Liver (tissue), 9 donors: ENCODE results near the gene PARD6G. TPM values are rescaled to one million over a fixed set of nuclear protein-coding genes. Genes with fewer than 3 reads are reported as not detected.

ENCODE experiments used
- DNase-seq: peaks from one replicate; pipeline ENCODE4 v3.0.0-alpha.2; 2017; ENCODE audit warnings: low spot score
- H3K27ac ChIP-seq, 2 donors: one replicate each; pipeline ENCODE4 v1.7.0; 2013; ENCODE audit warnings: inconsistent platforms in 2 of 2, low read length in 2 of 2, control low read depth in 1 of 2, low read depth in 1 of 2, mild to moderate bottlenecking in 1 of 2
- H3K27me3 ChIP-seq, 4 donors: one replicate each; pipeline versions ENCODE4 v1.6.1 to v1.7.0; 2013; ENCODE audit warnings: low read length in 3 of 4, inconsistent platforms in 1 of 4, mild to moderate bottlenecking in 1 of 4, moderate library complexity in 1 of 4; ENCODE audit not compliant: control insufficient read depth in 4 of 4, insufficient read depth in 4 of 4
- H3K36me3 ChIP-seq, 4 donors: one replicate each; pipeline versions ENCODE4 v1.6.1 to v1.7.0; 2013; ENCODE audit warnings: low read length in 3 of 4, mild to moderate bottlenecking in 3 of 4, low read depth in 1 of 4, moderate library complexity in 1 of 4; ENCODE audit not compliant: control insufficient read depth in 4 of 4, insufficient read depth in 3 of 4
- H3K4me1 ChIP-seq, 4 donors: one replicate each; pipeline versions ENCODE4 v1.6.1 to v1.7.0; 2013; ENCODE audit warnings: low read length in 3 of 4, mild to moderate bottlenecking in 3 of 4, moderate library complexity in 1 of 4; ENCODE audit not compliant: control insufficient read depth in 4 of 4, insufficient read depth in 4 of 4
- H3K4me3 ChIP-seq, 3 donors: one replicate each; pipeline versions ENCODE4 v1.6.1 to v1.7.0; 2013; ENCODE audit warnings: low read length in 3 of 3, control low read depth in 1 of 3, low read depth in 1 of 3, mild to moderate bottlenecking in 1 of 3
- H3K9ac ChIP-seq, 2 donors: one replicate each; pipeline ENCODE4 v1.7.0; 2013; ENCODE audit warnings: low read length in 2 of 2, mild to moderate bottlenecking in 2 of 2, moderate library complexity in 2 of 2, control low read depth in 1 of 2, low read depth in 1 of 2
- H3K9me3 ChIP-seq, 4 donors: one replicate each; pipeline versions ENCODE4 v1.6.1 to v1.7.0; 2013; ENCODE audit warnings: low read length in 3 of 4; ENCODE audit not compliant: control insufficient read depth in 4 of 4
- CTCF ChIP-seq: fragments of 150-350 bp; IDR thresholded peaks from 2 replicates; pipeline ENCODE4 v1.5.1; 2017; ENCODE audit warnings: improper control_type of control experiment, low read depth, low read length; ENCODE audit not compliant: missing input control
- FOXA1 ChIP-seq: IDR thresholded peaks from 2 replicates; pipeline ENCODE4 v1.6.1; 2016; ENCODE audit warnings: antibody characterized with exemption
- FOXA2 ChIP-seq: IDR thresholded peaks from 2 replicates; pipeline ENCODE4 v1.6.1; 2016; ENCODE audit warnings: antibody characterized with exemption
- GABPA ChIP-seq, 2 donors: IDR thresholded peaks in 1 of 2; conservative IDR thresholded peaks in 1 of 2; 2 replicates each; pipeline ENCODE4 v1.6.1; 2016; ENCODE audit warnings: antibody characterized with exemption in 2 of 2, mild to moderate bottlenecking in 1 of 2, moderate library complexity in 1 of 2
- HNF4A ChIP-seq, 2 donors: conservative IDR thresholded peaks; 2 replicates each; pipeline ENCODE4 v1.6.1; 2016; ENCODE audit warnings: antibody characterized with exemption in 2 of 2, mild to moderate bottlenecking in 2 of 2
- HNF4G ChIP-seq: IDR thresholded peaks from 2 replicates; pipeline ENCODE4 v1.6.1; 2016; ENCODE audit warnings: antibody characterized with exemption
- NR2F2 ChIP-seq: IDR thresholded peaks from 2 replicates; pipeline ENCODE4 v1.6.1; 2016; ENCODE audit warnings: antibody characterized with exemption
- RAD21 ChIP-seq, 2 donors: IDR thresholded peaks; 2 replicates each; pipeline ENCODE4 v1.6.1; 2016; ENCODE audit warnings: antibody characterized with exemption in 2 of 2, mild to moderate bottlenecking in 2 of 2
- REST ChIP-seq: IDR thresholded peaks from 2 replicates; pipeline ENCODE4 v1.6.1; 2016; ENCODE audit warnings: antibody characterized with exemption, mild to moderate bottlenecking
- RXRA ChIP-seq, 2 donors: IDR thresholded peaks; 2 replicates each; pipeline ENCODE4 v1.6.1; 2017 to 2018; ENCODE audit warnings: antibody characterized with exemption in 2 of 2, mild to moderate bottlenecking in 1 of 2
- SP1 ChIP-seq: IDR thresholded peaks from 2 replicates; pipeline ENCODE4 v1.6.1; 2018; ENCODE audit warnings: antibody characterized with exemption, mild to moderate bottlenecking
- TAF1 ChIP-seq: conservative IDR thresholded peaks from 2 replicates; pipeline ENCODE4 v1.6.1; 2016; ENCODE audit warnings: antibody characterized with exemption, mild to moderate bottlenecking
- YY1 ChIP-seq: IDR thresholded peaks from 2 replicates; pipeline ENCODE4 v1.6.1; 2016; ENCODE audit warnings: antibody characterized with exemption, mild to moderate bottlenecking
- ZBTB33 ChIP-seq: IDR thresholded peaks from 2 replicates; pipeline ENCODE4 v1.6.1; 2016; ENCODE audit warnings: antibody characterized with exemption
- WGBS: extraction: QIAGEN DNeasy Blood & Tissue Kit; methylation state at CpG from one replicate; pipeline ENCODE4 v1.1.7; 2013; 5-methylcytosine and 5-hydroxymethylcytosine counted together
- polyA plus RNA-seq, 2 donors: library from polyadenylated mRNA; stranded (reverse) in 1 of 2; unstranded in 1 of 2; fragments of 200-250 nt in 1 of 2; fragments of >200 nt in 1 of 2; fragmentation: Nextera tagmentation in 1 of 2; extraction: Ambion mirVana in 1 of 2; gene quantifications; one replicate each; pipeline versions ENCODE4 v1.2.1 to v1.2.3, GENCODE V29; 2013 to 2015
- total RNA-seq, 2 donors: library from RNA; depleted of rRNA; stranded (reverse); fragments of >200 nt; gene quantifications; one replicate each; pipeline ENCODE4 v1.2.3, GENCODE V29; 2014
- TF ChIP-seq, protein P1 (sequence below): IDR thresholded peaks from 2 replicates; pipeline ENCODE4 v1.6.1; 2016; ENCODE audit warnings: antibody characterized with exemption
- donor health status: healthy.
- donor health status: healthy.
- donor health status: healthy.
- donor health status: healthy.
- donor health status: healthy.

The PARD6G gene
- total and polyA plus RNA-seq, 4 donors = 0.96 to 2.4 (median 1.8) TPM

DNA sequence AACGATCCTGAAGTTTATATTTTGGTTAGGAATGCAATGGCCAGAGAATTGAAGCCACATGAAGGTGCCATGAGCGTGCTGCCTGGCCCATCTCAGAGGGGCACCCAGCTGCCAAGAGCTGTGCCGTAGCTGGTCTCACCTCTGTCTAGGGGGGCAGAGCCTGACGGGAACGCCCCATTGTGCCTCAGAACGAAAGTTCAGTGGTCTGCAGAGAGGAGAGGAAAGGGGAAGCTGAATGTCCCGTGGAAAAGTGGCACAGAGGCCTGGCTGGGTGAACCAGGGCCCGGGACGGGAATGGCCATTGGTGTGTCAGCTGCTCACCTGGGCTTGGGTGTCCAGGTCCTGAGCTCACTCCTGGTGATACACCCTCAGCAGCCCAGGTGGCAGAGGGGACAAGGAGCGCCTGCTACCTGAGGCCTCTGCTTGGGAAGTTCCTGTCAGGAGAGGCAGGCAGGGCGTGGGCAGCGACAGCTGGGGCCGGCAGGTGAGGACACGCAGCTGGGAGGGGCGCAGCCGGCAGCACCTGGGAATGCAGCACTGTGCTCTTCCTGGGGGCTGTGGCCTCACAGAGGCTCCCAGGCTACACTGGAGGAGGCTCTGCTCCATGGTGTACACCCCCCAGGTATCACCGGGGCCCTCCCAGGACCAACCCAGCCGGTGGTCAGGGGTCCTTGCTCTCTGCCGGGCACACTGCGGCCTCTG lies 67.3 kb downstream of the PARD6G start (continued):
- TF ChIP-seq CTCF (no peak), FOXA1 (no peak), GABPA (IDR thresholded peaks at IDR 0.05 in 1 of 2, conservative IDR thresholded peaks at IDR 0.05 in 1 of 2) (no peak), TAF1 (no peak)

GRCh38 chr18:80178935-80179818 lies 68.1 kb downstream of the PARD6G start:
- Histone ChIP-seq H3K4me3 (no peak overlapping the region), H3K36me3 (no peaks in the 10 kb centered on the region), H3K4me1 (peaks cover 0 to 4% (median 0%) of the 10 kb centered on the region in 4 donors), H3K9ac (no peak overlapping the region), H3K27ac (no peak overlapping the region), H3K27me3 (no peaks in the 10 kb centered on the region), H3K9me3 (no peaks in the 10 kb centered on the region)
- WGBS = 91% methylated on average over 30 of the region's 30 CpGs
- no peak for DNase-seq
- TF ChIP-seq GABPA (IDR thresholded peaks at IDR 0.05 in 1 of 2, conservative IDR thresholded peaks at IDR 0.05 in 1 of 2) = no peak
- TF ChIP-seq HNF4G = no peak

- Histone ChIP-seq H3K36me3 (no peaks in the 10 kb centered on the region), H3K4me1 (peaks cover 0 to 1% (median 0%) of the 10 kb centered on the region in 4 donors), H3K27ac (no peak overlapping the region), H3K9ac (no peak overlapping the region), H3K27me3 (no peaks in the 10 kb centered on the region), H3K9me3 (no peaks in the 10 kb centered on the region), H3K4me3 (no peak overlapping the region)
- no peak for DNase-seq
- TF ChIP-seq GABPA (IDR thresholded peaks at IDR 0.05 in 1 of 2, conservative IDR thresholded peaks at IDR 0.05 in 1 of 2) = no peak
- no peak for TF ChIP-seq REST
- TF ChIP-seq FOXA1 = no peak
- no peak for TF ChIP-seq RAD21 (IDR thresholded peaks at IDR 0.05)
- TF ChIP-seq, protein P1, sequence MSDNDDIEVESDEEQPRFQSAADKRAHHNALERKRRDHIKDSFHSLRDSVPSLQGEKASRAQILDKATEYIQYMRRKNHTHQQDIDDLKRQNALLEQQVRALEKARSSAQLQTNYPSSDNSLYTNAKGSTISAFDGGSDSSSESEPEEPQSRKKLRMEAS = no peak
- TF ChIP-seq CTCF = no peak
- TF ChIP-seq FOXA2 = no peak
- no peak for TF ChIP-seq YY1
- no peak for TF ChIP-seq RXRA (IDR thresholded peaks at IDR 0.05)
- TF ChIP-seq TAF1 = no peak
- TF ChIP-seq HNF4G = no peak
- no peak for TF ChIP-seq ZBTB33
- no peak for TF ChIP-seq SP1
- no peak for TF ChIP-seq HNF4A (conservative IDR thresholded peaks at IDR 0.05)
- TF ChIP-seq NR2F2 = no peak
- 91% methylated on average over 8 of the region's 8 CpGs for WGBS
Observed at GRCh38 chr18:80177128-80177527, 70.2 kb downstream of the PARD6G start.
